GM12892 (cell line): ENCODE measurements around the gene UNC13D.

Source experiments
- POLR2A ChIP-seq: IDR thresholded peaks from 2 replicates; pipeline ENCODE4 v1.6.1; 2011; ENCODE audit warnings: low read depth, low read length, control low read depth
- POLR2AphosphoS5 ChIP-seq: IDR thresholded peaks from 2 replicates; pipeline ENCODE4 v1.6.1; 2011; ENCODE audit warnings: low read depth, low read length, control low read depth

- no peak for TF ChIP-seq POLR2AphosphoS5
- no peak for TF ChIP-seq POLR2A
Observed at GRCh38 chr17:75816693-75817092, 27.5 kb downstream of the UNC13D start.
